ENCODE results near the gene MIGA1. TPM values are rescaled to one million over a fixed set of nuclear protein-coding genes. Genes with fewer than 3 reads are reported as not detected.

The MIGA1 gene
- total RNA-seq, 1 donor from 2014 or later = 17.3 TPM

- Histone ChIP-seq H3K27ac (no peak overlapping the region), H3K9me3 (no peaks in the 10 kb centered on the region), H3K27me3 (no peaks in the 10 kb centered on the region), H3K36me3 (peaks cover 49% of the 10 kb centered on the region), H3K4me1 (no peaks in the 10 kb centered on the region), H3K4me3 (no peak overlapping the region)
- DNase-seq (no peak), ATAC-seq (no peak)
- no peak for TF ChIP-seq CTCF (IDR thresholded peaks at IDR 0.05)
- intact Hi-C loops (cut with DNase I) = no loop called here
These were observed 86.8 kb downstream of the MIGA1 start for GRCh38 chr1:77866296-77866695.

GRCh38 chr1:77872645-77873044, 93.2 kb downstream of the MIGA1 start:
- Histone ChIP-seq H3K4me1 (no peaks in the 10 kb centered on the region), H3K9me3 (no peaks in the 10 kb centered on the region), H3K4me3 (no peak overlapping the region), H3K27me3 (no peaks in the 10 kb centered on the region), H3K36me3 (peaks cover 20% of the 10 kb centered on the region), H3K27ac (no peak overlapping the region)
- TF ChIP-seq CTCF (IDR thresholded peaks at IDR 0.05) = no peak
- intact Hi-C loops (cut with DNase I) = no loop called here
- no peak for ATAC-seq
- DNase-seq = no peak

- ATAC-seq (no peak), DNase-seq (no peak)
- no peak for TF ChIP-seq CTCF (IDR thresholded peaks at IDR 0.05)
These were observed 94.0 kb downstream of the MIGA1 start for GRCh38 chr1:77873461-77873860.

GRCh38 chr1:77874804-77875445, 95.5 kb downstream of the MIGA1 start:
- H3K36me3 ChIP-seq = peaks cover 9% of the 10 kb centered on the region
- TF ChIP-seq CTCF (IDR thresholded peaks at IDR 0.05) = no peak
- no peak for ATAC-seq
- no peaks in the 10 kb centered on the region for H3K27me3 ChIP-seq
- no peaks in the 10 kb centered on the region for H3K9me3 ChIP-seq
- H3K4me3 ChIP-seq = no peak overlapping the region
- H3K27ac ChIP-seq = no peak overlapping the region
- DNase-seq = no peak
- H3K4me1 ChIP-seq = no peaks in the 10 kb centered on the region
- intact Hi-C loops (cut with DNase I) = no loop called here

More at GRCh38 chr1:77873461-77873860, 94.0 kb downstream of the MIGA1 start:
- no peaks in the 10 kb centered on the region for H3K27me3 ChIP-seq
- H3K36me3 ChIP-seq = peaks cover 12% of the 10 kb centered on the region
- no peak overlapping the region for H3K4me3 ChIP-seq
- H3K27ac ChIP-seq = no peak overlapping the region
- H3K9me3 ChIP-seq = no peaks in the 10 kb centered on the region
- no peaks in the 10 kb centered on the region for H3K4me1 ChIP-seq
- intact Hi-C loops (cut with DNase I) = no loop called here

GRCh38 chr1:77876884-77877283, 97.4 kb downstream of the MIGA1 start:
- TF ChIP-seq CTCF (IDR thresholded peaks at IDR 0.05) = no peak
- no peaks in the 10 kb centered on the region for H3K9me3 ChIP-seq
- ATAC-seq (no peak), DNase-seq (no peak)
- intact Hi-C loops (cut with DNase I) = no loop called here
- no peak overlapping the region for H3K27ac ChIP-seq
- no peak overlapping the region for H3K4me3 ChIP-seq
- no peaks in the 10 kb centered on the region for H3K27me3 ChIP-seq
- no peaks in the 10 kb centered on the region for H3K4me1 ChIP-seq
- H3K36me3 ChIP-seq = peaks cover 9% of the 10 kb centered on the region

GRCh38 chr1:77881061-77881460, 101.6 kb downstream of the MIGA1 start:
- ATAC-seq (no peak), DNase-seq (no peak)
- H3K36me3 ChIP-seq = no peaks in the 10 kb centered on the region
- H3K27me3 ChIP-seq = no peaks in the 10 kb centered on the region
- TF ChIP-seq CTCF (IDR thresholded peaks at IDR 0.05) = no peak
- H3K4me3 ChIP-seq = no peak overlapping the region
- no peaks in the 10 kb centered on the region for H3K4me1 ChIP-seq
- intact Hi-C loops (cut with DNase I) = no loop called here
- no peak overlapping the region for H3K27ac ChIP-seq
- H3K9me3 ChIP-seq = no peaks in the 10 kb centered on the region
